ENCODE measurements around the gene SPATA7.

SPATA7 gene

GRCh38 chr14:88463318-88463717, 77.9 kb downstream of the SPATA7 start:
- TF ChIP-seq CTCF (IDR thresholded peaks at IDR 0.05; ENCODE audit: control insufficient read depth, insufficient read depth, low read depth, low read length, missing control alignments): peak; percentile 37
- no peak for DNase-seq (ENCODE audit: low read depth)
- H3K4me3 ChIP-seq (ENCODE audit: control insufficient read depth, low read depth, low read length): no peak overlapping the region

DNA sequence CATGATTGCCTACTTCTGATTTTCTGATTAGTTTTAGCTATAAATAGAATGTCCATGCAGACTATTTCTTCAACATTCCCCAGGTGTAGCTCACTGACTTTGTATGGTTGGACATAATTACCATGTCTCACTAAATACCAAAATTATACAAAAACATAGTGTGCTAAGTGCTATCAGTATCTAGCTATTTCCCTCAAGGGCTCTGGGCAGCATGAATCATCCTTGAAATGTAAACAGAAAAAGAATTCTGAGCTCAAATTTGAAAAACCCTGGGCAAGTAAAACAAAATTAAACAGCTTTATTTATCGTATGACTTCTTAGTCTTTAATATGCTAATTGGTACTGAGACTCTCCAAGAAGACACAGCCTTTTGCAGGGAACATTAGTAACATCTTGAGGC, 82.9 kb downstream of the SPATA7 start:
- H3K4me3 ChIP-seq (ENCODE audit: control insufficient read depth, low read depth, low read length): no peak overlapping the region
- peak; percentile 33 for DNase-seq (ENCODE audit: low read depth)
- no peak for TF ChIP-seq CTCF (IDR thresholded peaks at IDR 0.05; ENCODE audit: control insufficient read depth, insufficient read depth, low read depth, low read length, missing control alignments)

GRCh38 chr14:88470542-88471440, 85.3 kb downstream of the SPATA7 start:
- DNase-seq (ENCODE audit: low read depth): no peak
- TF ChIP-seq CTCF (IDR thresholded peaks at IDR 0.05; ENCODE audit: control insufficient read depth, insufficient read depth, low read depth, low read length, missing control alignments): no peak
- no peak overlapping the region for H3K4me3 ChIP-seq (ENCODE audit: control insufficient read depth, low read depth, low read length)

DNA sequence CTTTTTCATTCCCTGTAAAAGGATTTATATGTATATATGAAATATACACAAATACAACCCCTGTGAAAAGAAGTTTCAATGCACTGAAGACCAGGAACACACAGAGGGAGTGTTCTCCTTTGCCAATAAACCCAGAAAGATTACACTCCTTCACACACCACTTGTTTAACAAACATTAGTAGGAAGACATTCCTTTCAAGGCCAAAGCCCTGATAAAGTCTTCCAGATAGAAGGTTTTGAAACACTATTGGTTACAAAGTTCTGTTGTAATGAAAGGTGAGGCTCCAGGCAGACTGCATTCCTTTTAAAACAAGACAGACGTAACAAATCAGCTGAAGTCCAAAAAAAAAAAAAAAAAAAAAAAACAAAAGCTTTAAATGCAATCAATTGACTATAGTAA, 88.3 kb downstream of the SPATA7 start:
- no peak overlapping the region for H3K4me3 ChIP-seq (ENCODE audit: control insufficient read depth, low read depth, low read length)
- no peak for TF ChIP-seq CTCF (IDR thresholded peaks at IDR 0.05; ENCODE audit: control insufficient read depth, insufficient read depth, low read depth, low read length, missing control alignments)
- no peak for DNase-seq (ENCODE audit: low read depth)

DNA sequence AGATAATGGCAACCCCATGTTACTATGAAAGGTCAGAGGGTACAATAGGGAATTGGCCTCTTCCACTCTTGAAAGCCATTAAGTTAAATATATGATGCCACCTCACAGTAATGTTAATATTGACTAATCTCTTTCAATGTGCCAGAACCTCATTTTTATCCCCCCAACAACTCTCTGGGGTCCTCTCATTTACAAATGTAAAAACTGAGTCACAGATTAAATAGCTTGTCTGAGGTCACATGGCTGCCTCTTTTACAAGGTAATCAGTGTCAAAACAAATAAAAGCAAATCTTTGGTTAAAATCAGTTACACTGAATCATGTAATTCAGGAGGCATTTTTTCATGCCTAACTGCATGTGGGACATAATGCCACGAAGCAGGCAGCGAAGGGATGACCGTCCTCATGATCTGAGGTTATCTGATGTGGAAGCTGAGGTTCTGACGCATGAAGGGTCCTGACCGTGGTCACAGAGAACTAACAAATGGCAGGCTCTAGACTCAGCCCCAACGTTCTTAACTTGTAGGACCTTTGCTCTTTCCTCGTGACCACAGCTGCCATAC, 90.8 kb downstream of the SPATA7 start:
- no peak for DNase-seq (ENCODE audit: low read depth)
- no peak for TF ChIP-seq CTCF (IDR thresholded peaks at IDR 0.05; ENCODE audit: control insufficient read depth, insufficient read depth, low read depth, low read length, missing control alignments)
- H3K4me3 ChIP-seq (ENCODE audit: control insufficient read depth, low read depth, low read length): no peak overlapping the region

DNA sequence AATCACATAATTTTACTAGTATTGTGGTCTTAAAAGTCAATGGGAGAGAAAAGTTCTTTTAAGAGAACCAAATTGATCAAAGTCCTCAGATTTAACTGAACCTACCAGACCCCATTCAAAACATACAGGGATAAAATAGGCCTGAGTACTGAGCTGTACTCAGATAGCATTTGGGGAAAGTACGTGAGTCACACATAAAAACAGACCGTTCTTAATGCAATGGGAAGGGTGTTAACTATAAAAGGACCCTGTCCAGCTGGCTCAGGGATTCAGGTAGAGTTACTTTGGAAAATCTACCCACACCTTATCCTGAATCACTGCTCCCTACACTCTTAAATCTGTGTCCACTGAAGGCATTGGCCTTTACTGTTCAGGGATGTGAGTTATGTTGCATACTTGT, 91.4 kb downstream of the SPATA7 start:
- no peak for DNase-seq (ENCODE audit: low read depth)
- TF ChIP-seq CTCF (IDR thresholded peaks at IDR 0.05; ENCODE audit: control insufficient read depth, insufficient read depth, low read depth, low read length, missing control alignments): no peak

More for the DNA sequence above, 91.4 kb downstream of the SPATA7 start:
- H3K4me3 ChIP-seq (ENCODE audit: control insufficient read depth, low read depth, low read length): no peak overlapping the region

All from AG09309 (cell line).